ENCODE results near the gene SLC28A2.

DNA sequence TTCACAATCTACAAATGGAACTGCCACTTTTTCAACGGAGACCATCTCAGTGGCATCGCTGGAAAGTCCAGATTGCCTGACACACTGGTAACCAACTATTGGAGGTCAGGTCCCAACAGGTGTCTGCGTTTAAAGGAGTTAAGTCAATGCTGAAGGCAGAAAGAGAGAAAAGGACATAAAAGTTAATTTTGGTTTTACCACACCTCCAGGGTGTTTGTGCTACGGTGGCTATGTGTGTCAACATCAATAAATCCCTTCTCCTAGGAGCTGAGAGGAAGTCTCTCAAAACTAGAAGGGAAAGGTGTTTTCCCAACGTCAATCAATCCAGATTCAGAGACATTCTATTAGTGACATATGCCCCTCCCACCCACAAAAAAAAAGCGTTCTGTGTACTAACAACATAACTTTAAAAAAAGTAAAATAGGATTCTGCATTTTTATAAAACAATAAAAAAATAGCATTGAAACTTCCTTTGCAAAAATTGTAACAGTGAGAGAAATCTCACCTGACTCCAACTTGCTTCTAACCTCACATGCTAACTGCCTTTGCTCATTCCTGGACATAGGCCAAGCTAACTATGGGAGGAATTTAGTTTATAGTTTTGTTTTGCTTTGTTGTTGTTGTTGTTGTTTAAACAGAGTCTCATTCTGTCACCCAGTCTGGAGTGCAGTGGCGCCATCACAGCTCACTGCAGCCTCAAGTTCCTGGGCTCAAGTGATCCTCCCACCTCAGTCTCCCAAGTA lies 67.6 kb downstream of the SLC28A2 start:
- TF ChIP-seq, protein P1, sequence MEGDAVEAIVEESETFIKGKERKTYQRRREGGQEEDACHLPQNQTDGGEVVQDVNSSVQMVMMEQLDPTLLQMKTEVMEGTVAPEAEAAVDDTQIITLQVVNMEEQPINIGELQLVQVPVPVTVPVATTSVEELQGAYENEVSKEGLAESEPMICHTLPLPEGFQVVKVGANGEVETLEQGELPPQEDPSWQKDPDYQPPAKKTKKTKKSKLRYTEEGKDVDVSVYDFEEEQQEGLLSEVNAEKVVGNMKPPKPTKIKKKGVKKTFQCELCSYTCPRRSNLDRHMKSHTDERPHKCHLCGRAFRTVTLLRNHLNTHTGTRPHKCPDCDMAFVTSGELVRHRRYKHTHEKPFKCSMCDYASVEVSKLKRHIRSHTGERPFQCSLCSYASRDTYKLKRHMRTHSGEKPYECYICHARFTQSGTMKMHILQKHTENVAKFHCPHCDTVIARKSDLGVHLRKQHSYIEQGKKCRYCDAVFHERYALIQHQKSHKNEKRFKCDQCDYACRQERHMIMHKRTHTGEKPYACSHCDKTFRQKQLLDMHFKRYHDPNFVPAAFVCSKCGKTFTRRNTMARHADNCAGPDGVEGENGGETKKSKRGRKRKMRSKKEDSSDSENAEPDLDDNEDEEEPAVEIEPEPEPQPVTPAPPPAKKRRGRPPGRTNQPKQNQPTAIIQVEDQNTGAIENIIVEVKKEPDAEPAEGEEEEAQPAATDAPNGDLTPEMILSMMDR (IDR thresholded peaks at IDR 0.05; ENCODE audit: poor library complexity, severe bottlenecking), result no peak
- no peak for TF ChIP-seq EP300 (conservative IDR thresholded peaks at IDR 0.05; ENCODE audit: poor library complexity, severe bottlenecking)
- TF ChIP-seq EZH2 (IDR thresholded peaks at IDR 0.05; ENCODE audit: borderline replicate concordance, insufficient read depth, low read length, poor library complexity, severe bottlenecking), result no peak
- TF ChIP-seq, protein P2, sequence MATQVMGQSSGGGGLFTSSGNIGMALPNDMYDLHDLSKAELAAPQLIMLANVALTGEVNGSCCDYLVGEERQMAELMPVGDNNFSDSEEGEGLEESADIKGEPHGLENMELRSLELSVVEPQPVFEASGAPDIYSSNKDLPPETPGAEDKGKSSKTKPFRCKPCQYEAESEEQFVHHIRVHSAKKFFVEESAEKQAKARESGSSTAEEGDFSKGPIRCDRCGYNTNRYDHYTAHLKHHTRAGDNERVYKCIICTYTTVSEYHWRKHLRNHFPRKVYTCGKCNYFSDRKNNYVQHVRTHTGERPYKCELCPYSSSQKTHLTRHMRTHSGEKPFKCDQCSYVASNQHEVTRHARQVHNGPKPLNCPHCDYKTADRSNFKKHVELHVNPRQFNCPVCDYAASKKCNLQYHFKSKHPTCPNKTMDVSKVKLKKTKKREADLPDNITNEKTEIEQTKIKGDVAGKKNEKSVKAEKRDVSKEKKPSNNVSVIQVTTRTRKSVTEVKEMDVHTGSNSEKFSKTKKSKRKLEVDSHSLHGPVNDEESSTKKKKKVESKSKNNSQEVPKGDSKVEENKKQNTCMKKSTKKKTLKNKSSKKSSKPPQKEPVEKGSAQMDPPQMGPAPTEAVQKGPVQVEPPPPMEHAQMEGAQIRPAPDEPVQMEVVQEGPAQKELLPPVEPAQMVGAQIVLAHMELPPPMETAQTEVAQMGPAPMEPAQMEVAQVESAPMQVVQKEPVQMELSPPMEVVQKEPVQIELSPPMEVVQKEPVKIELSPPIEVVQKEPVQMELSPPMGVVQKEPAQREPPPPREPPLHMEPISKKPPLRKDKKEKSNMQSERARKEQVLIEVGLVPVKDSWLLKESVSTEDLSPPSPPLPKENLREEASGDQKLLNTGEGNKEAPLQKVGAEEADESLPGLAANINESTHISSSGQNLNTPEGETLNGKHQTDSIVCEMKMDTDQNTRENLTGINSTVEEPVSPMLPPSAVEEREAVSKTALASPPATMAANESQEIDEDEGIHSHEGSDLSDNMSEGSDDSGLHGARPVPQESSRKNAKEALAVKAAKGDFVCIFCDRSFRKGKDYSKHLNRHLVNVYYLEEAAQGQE (IDR thresholded peaks at IDR 0.05; ENCODE audit: borderline replicate concordance), result no peak
- no peak for TF ChIP-seq POLR2AphosphoS5 (IDR thresholded peaks at IDR 0.05)
- no peak for TF ChIP-seq SMC3 (conservative IDR thresholded peaks at IDR 0.05; ENCODE audit: poor library complexity)

Data from neural cell (in vitro differentiated cells).